GM12865 (cell line): ENCODE data around the gene CYP1A2.

Experiments
- DNase-seq: peaks from one replicate; pipeline ENCODE4 v3.0.0; 2010; ENCODE audit warnings: low read depth
- H3K4me3 ChIP-seq: 2 replicates; pipeline ENCODE4 v1.5.1; 2011; ENCODE audit warnings: mild to moderate bottlenecking, low read depth, low read length, control low read depth
- CTCF ChIP-seq: IDR thresholded peaks from 2 replicates; pipeline ENCODE4 v1.5.1; 2011; ENCODE audit warnings: low read length, control low read depth, low read depth, inconsistent platforms; ENCODE audit not compliant: insufficient read depth; ENCODE audit errors: missing control alignments

CYP1A2 gene

GRCh38 chr15:74794970-74795349 is 46.3 kb downstream of the CYP1A2 start:
- DNase-seq: no peak
- no peak overlapping the region for H3K4me3 ChIP-seq
- TF ChIP-seq CTCF: no peak

- DNase-seq: no peak
- H3K4me3 ChIP-seq: no peak overlapping the region
- no peak for TF ChIP-seq CTCF
These were observed 47.5 kb downstream of the CYP1A2 start for GRCh38 chr15:74795966-74796625.

- TF ChIP-seq CTCF: peak; percentile 17
- DNase-seq: peak; percentile 76
- H3K4me3 ChIP-seq: no peak overlapping the region
These were observed 50.0 kb downstream of the CYP1A2 start for GRCh38 chr15:74798388-74799254.

- no peak for TF ChIP-seq CTCF
- H3K4me3 ChIP-seq: no peak overlapping the region
- peak; percentile 52 for DNase-seq
These were observed 50.7 kb downstream of the CYP1A2 start for GRCh38 chr15:74799255-74799855.

GRCh38 chr15:74799856-74800558 is 51.4 kb downstream of the CYP1A2 start:
- H3K4me3 ChIP-seq: no peak overlapping the region
- peak; percentile 99 for TF ChIP-seq CTCF
- DNase-seq: peak; percentile 90

- H3K4me3 ChIP-seq: no peak overlapping the region
- no peak for TF ChIP-seq CTCF
- DNase-seq: no peak
These were observed 52.0 kb downstream of the CYP1A2 start for GRCh38 chr15:74800559-74801094.
